Activated naive CD4-positive, alpha-beta T cell treated with Interleukin-2 at 50 U/mL for 16 hours (primary cell): ENCODE results near the gene PML.
A peak's percentile ranks its signal among the peaks of the same experiment; 100 is the strongest.

Experiments used
- DNase-seq: peaks from one replicate; pipeline ENCODE4 v3.0.0-alpha.2; 2020

PML gene

GRCh38 chr15:73986776-73987056 lies 7.8 kb upstream of the PML start:
- no peak for DNase-seq

- DNase-seq = no peak
Observed at GRCh38 chr15:73987250-73987649, 7.3 kb upstream of the PML start.

GRCh38 chr15:73987681-73988444 lies 6.7 kb upstream of the PML start:
- DNase-seq = no peak

- DNase-seq = no peak
Observed at GRCh38 chr15:73988445-73988969, 6.0 kb upstream of the PML start.

GRCh38 chr15:73989001-73989798 lies 5.3 kb upstream of the PML start:
- DNase-seq = no peak

- DNase-seq = no peak
Observed at GRCh38 chr15:73990250-73991005, 4.1 kb upstream of the PML start.

- DNase-seq = no peak
Observed at GRCh38 chr15:73991260-73991659, 3.3 kb upstream of the PML start.

GRCh38 chr15:73991726-73992593 lies 2.6 kb upstream of the PML start, which contains the start of gene STOML1:
TSS of gene STOML1 (minus strand) at chr15:73992295. CDS start at chr15:73992223, 72 bp downstream.
- peak; percentile 96 for DNase-seq

GRCh38 chr15:73992594-73992898 lies 2.0 kb upstream of the PML start:
- DNase-seq = no peak

GRCh38 chr15:73993211-73993994 lies 1.1 kb upstream of the PML start:
- no peak for DNase-seq

- DNase-seq = no peak
Observed at GRCh38 chr15:73994912-73995622, 551 bp downstream of the PML start.

- no peak for DNase-seq
Observed at GRCh38 chr15:73996267-73996666, 1.8 kb downstream of the PML start.

GRCh38 chr15:73996939-73997338 lies 2.4 kb downstream of the PML start:
- no peak for DNase-seq

GRCh38 chr15:73997986-73998385 lies 3.5 kb downstream of the PML start:
- no peak for DNase-seq

- DNase-seq = no peak
Observed at GRCh38 chr15:74006774-74007639, 12.5 kb downstream of the PML start.

- DNase-seq = no peak
Observed at GRCh38 chr15:74007820-74008371, 13.4 kb downstream of the PML start.

GRCh38 chr15:74008901-74009300 lies 14.4 kb downstream of the PML start:
- no peak for DNase-seq

- DNase-seq = no peak
Observed at GRCh38 chr15:74010929-74011540, 16.5 kb downstream of the PML start.

- no peak for DNase-seq
Observed at GRCh38 chr15:74011610-74012009, 17.1 kb downstream of the PML start.
